GM06990 (cell line): ENCODE measurements around the gene SMC5.

ENCODE experiments used
- DNase-seq: peaks from one replicate; pipeline ENCODE4 v3.0.0-alpha.2; 2011; ENCODE audit not compliant: insufficient read length; ENCODE audit errors: extremely low read depth
- H3K27me3 ChIP-seq: replicated peaks from 2 replicates; pipeline ENCODE4 v1.6.0; 2011; ENCODE audit warnings: low read length; ENCODE audit not compliant: control insufficient read depth, insufficient read depth
- H3K36me3 ChIP-seq: 2 replicates; pipeline ENCODE4 v1.5.1; 2011; ENCODE audit warnings: low read length; ENCODE audit not compliant: control insufficient read depth, insufficient read depth
- H3K4me3 ChIP-seq: replicated peaks from 2 replicates; pipeline ENCODE4 v1.5.1; 2011; ENCODE audit warnings: low read depth, mild to moderate bottlenecking, control low read depth, low read length
- TF ChIP-seq, protein P1 (sequence below): IDR thresholded peaks from 2 replicates; pipeline ENCODE4 v1.5.1; 2011; ENCODE audit warnings: low read length, control low read depth, mild to moderate bottlenecking, inconsistent platforms; ENCODE audit not compliant: insufficient read depth, poor library complexity, severe bottlenecking

Gene SMC5

DNA sequence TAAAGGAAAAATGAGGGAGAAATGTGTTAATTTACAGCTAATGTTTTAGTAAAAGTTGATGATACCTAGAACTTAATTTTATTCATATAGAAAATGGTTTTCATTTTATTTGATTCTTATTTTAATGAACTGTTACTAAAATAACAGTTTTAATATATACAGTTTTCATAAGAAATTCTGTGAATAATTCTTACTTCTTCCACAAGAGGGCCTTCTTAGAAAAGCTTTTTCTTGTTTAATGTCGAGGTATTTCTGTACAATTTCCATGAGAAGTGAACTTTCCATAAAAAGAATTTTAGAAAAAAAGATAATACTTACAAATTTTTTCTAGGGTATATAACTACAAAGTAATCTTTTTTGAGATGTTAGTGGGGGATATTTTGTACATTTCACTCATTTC, 81.8 kb downstream of the SMC5 start:
- DNase-seq, result no peak
- TF ChIP-seq, protein P1, sequence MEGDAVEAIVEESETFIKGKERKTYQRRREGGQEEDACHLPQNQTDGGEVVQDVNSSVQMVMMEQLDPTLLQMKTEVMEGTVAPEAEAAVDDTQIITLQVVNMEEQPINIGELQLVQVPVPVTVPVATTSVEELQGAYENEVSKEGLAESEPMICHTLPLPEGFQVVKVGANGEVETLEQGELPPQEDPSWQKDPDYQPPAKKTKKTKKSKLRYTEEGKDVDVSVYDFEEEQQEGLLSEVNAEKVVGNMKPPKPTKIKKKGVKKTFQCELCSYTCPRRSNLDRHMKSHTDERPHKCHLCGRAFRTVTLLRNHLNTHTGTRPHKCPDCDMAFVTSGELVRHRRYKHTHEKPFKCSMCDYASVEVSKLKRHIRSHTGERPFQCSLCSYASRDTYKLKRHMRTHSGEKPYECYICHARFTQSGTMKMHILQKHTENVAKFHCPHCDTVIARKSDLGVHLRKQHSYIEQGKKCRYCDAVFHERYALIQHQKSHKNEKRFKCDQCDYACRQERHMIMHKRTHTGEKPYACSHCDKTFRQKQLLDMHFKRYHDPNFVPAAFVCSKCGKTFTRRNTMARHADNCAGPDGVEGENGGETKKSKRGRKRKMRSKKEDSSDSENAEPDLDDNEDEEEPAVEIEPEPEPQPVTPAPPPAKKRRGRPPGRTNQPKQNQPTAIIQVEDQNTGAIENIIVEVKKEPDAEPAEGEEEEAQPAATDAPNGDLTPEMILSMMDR, result peak; percentile 33
- H3K36me3 ChIP-seq, result 0 out of 2 replicates have a peak, but pooled peaks cover 2% of the 10 kb centered on the region
- H3K4me3 ChIP-seq, result no peak overlapping the region
- H3K27me3 ChIP-seq, result no peaks in the 10 kb centered on the region

GRCh38 chr9:70347046-70347445, 88.3 kb downstream of the SMC5 start:
- DNase-seq, result no peak
- no peaks in the 10 kb centered on the region for H3K27me3 ChIP-seq
- H3K4me3 ChIP-seq, result no peak overlapping the region
- TF ChIP-seq, protein P1, result no peak
- H3K36me3 ChIP-seq, result peaks cover 1% of the 10 kb centered on the region

GRCh38 chr9:70352356-70352755, 93.6 kb downstream of the SMC5 start:
- Histone ChIP-seq H3K27me3 (no peaks in the 10 kb centered on the region), H3K36me3 (peaks cover 1% of the 10 kb centered on the region), H3K4me3 (no peak overlapping the region)
- DNase-seq, result no peak
- TF ChIP-seq, protein P1, result no peak

GRCh38 chr9:70352802-70353201, 94.0 kb downstream of the SMC5 start:
- TF ChIP-seq, protein P1, result peak; percentile 32
- no peak overlapping the region for H3K4me3 ChIP-seq
- peaks cover 1% of the 10 kb centered on the region for H3K36me3 ChIP-seq
- no peaks in the 10 kb centered on the region for H3K27me3 ChIP-seq
- no peak for DNase-seq

GRCh38 chr9:70355801-70356200, 97.0 kb downstream of the SMC5 start:
- Histone ChIP-seq H3K4me3 (no peak overlapping the region), H3K36me3 (no peaks in the 10 kb centered on the region; the same call in 1 of the 2 replicates), H3K27me3 (no peaks in the 10 kb centered on the region)
- TF ChIP-seq, protein P1, result no peak
- no peak for DNase-seq

DNA sequence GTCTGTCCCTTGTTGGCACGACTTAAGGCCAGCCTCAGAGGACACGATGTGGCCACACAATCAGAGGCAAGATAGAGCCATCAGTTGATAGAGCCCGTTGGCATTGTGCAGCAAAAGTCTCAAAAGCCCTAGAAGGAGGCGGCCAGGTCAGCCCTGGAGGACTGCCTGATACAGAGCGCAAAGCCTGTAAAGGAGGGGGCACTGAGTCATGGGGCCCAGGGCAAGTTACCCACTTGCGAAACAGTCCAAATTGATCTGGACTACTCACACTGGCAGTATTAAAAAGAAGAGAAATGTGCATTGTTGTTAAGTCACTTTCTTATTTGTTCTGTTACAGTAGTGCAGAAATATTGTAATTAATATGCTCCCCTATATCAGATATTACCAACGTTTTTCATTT, 104.2 kb downstream of the SMC5 start:
- TF ChIP-seq, protein P1, result no peak
- no peaks in the 10 kb centered on the region for H3K27me3 ChIP-seq
- no peaks in the 10 kb centered on the region for H3K36me3 ChIP-seq
- DNase-seq, result no peak
- no peak overlapping the region for H3K4me3 ChIP-seq
